GM21367 (cell line): ENCODE measurements around the gene ZSCAN12.
"Not testable (repeated sequence)": the region's sequence is repeated elsewhere in the genome, so short reads cannot be mapped to it uniquely, and the experiment has no call there.

Source experiments
- ATAC-seq: cut with Tn5 transposase; IDR thresholded peaks from one replicate; pipeline ENCODE4 v1.9.1; 2021; ENCODE audit not compliant: unreplicated experiment

ZSCAN12 gene

GRCh38 chr6:28395918-28396317 is 3.6 kb downstream of the ZSCAN12 start:
- ATAC-seq = no peak

- no peak for ATAC-seq
These were observed 5.5 kb downstream of the ZSCAN12 start for GRCh38 chr6:28393912-28394662.

- ATAC-seq = no peak
These were observed 8.9 kb downstream of the ZSCAN12 start for GRCh38 chr6:28390688-28391087.

- no peak for ATAC-seq
These were observed 15.4 kb downstream of the ZSCAN12 start for GRCh38 chr6:28384143-28384533.

- peak; percentile 85 for ATAC-seq
These were observed 16.1 kb downstream of the ZSCAN12 start for GRCh38 chr6:28383235-28384142.

GRCh38 chr6:28380381-28380780 is 19.2 kb downstream of the ZSCAN12 start:
- ATAC-seq = no peak

- no peak for ATAC-seq
These were observed 20.9 kb downstream of the ZSCAN12 start for GRCh38 chr6:28378644-28379043.

GRCh38 chr6:28377879-28378278 is 21.7 kb downstream of the ZSCAN12 start:
- ATAC-seq = no peak

- no peak for ATAC-seq
These were observed 25.6 kb downstream of the ZSCAN12 start for GRCh38 chr6:28373925-28374324.

- ATAC-seq = peak; percentile 50
These were observed 27.7 kb downstream of the ZSCAN12 start for GRCh38 chr6:28371706-28372451.

GRCh38 chr6:28371280-28371679 is 28.3 kb downstream of the ZSCAN12 start:
- ATAC-seq = no peak

- ATAC-seq = no peak
These were observed 29.1 kb downstream of the ZSCAN12 start for GRCh38 chr6:28370440-28370839.

- no peak for ATAC-seq
These were observed 30.1 kb downstream of the ZSCAN12 start for GRCh38 chr6:28369463-28369862.

GRCh38 chr6:28368522-28368921 is 31.0 kb downstream of the ZSCAN12 start:
- ATAC-seq = no peak

- ATAC-seq = not testable (repeated sequence)
These were observed 34.0 kb downstream of the ZSCAN12 start for GRCh38 chr6:28365590-28365989.

GRCh38 chr6:28360961-28361360 is 38.6 kb downstream of the ZSCAN12 start:
- ATAC-seq = no peak

GRCh38 chr6:28359562-28359961 is 40.0 kb downstream of the ZSCAN12 start:
- ATAC-seq = not testable (repeated sequence)

GRCh38 chr6:28357036-28357435 is 42.5 kb downstream of the ZSCAN12 start:
- ATAC-seq = no peak

GRCh38 chr6:28356666-28357020 is 42.9 kb downstream of the ZSCAN12 start:
- no peak for ATAC-seq

GRCh38 chr6:28355743-28356665 is 43.5 kb downstream of the ZSCAN12 start:
- no peak for ATAC-seq
